OCI-LY1 (cell line): ENCODE results near the gene C16orf87.

Experiments used
- EZH2 ChIP-seq: fragments of 200-600 bp; sonication (generic), shearing (Covaris generic); IDR thresholded peaks from 2 replicates; pipeline ENCODE4 v1.8.0; 2017; ENCODE audit warnings: borderline replicate concordance, mixed run types, mild to moderate bottlenecking, antibody characterized with exemption, low read length, moderate library complexity, mixed read lengths
- TF ChIP-seq, protein P1 (sequence below): fragments of 200-600 bp; sonication (generic), shearing (Covaris generic); IDR thresholded peaks from 2 replicates; pipeline ENCODE4 v1.5.1; 2017; ENCODE audit warnings: mild to moderate bottlenecking, antibody characterized with exemption, low read length, moderate library complexity, mixed read lengths

DNA sequence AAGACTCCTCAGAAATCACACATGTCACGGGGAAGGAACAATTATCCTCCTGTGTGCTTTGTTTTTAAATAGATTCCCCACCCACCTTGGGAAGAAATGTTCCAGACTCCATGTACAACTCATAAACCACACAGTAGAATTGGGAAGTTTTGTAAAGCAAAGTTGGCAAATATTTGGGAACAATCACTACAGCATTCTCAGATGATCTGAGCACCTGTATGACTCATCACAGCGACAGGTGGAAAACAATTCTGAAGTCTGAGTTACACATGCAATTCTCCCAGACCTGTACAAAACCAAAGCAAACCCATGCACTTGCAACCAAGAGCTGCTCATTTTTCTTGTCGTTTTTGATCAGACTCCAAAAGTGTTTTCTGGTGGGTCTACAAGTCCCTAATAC, 68.4 kb downstream of the C16orf87 start:
- TF ChIP-seq, protein P1, sequence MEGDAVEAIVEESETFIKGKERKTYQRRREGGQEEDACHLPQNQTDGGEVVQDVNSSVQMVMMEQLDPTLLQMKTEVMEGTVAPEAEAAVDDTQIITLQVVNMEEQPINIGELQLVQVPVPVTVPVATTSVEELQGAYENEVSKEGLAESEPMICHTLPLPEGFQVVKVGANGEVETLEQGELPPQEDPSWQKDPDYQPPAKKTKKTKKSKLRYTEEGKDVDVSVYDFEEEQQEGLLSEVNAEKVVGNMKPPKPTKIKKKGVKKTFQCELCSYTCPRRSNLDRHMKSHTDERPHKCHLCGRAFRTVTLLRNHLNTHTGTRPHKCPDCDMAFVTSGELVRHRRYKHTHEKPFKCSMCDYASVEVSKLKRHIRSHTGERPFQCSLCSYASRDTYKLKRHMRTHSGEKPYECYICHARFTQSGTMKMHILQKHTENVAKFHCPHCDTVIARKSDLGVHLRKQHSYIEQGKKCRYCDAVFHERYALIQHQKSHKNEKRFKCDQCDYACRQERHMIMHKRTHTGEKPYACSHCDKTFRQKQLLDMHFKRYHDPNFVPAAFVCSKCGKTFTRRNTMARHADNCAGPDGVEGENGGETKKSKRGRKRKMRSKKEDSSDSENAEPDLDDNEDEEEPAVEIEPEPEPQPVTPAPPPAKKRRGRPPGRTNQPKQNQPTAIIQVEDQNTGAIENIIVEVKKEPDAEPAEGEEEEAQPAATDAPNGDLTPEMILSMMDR = no peak
- no peak for TF ChIP-seq EZH2
